Cardiac muscle cell (in vitro differentiated cells and primary cell): ENCODE measurements around the gene ENTPD6. TPM values are rescaled to one million over a fixed set of nuclear protein-coding genes. Genes with fewer than 3 reads are reported as not detected.

ENCODE experiments used
- DNase-seq, 2 donors: peaks; one replicate each; pipeline versions ENCODE4 v3.0.0 to v3.0.0-alpha.2; 2010 to 2017; ENCODE audit warnings: low read depth in 1 of 2, low spot score in 1 of 2
- H3K27ac ChIP-seq: fragments of 200-600 bp; sonication (generic); 2 replicates; pipeline ENCODE4 v1.5.1; 2016
- H3K27me3 ChIP-seq: fragments of 200-600 bp; sonication (generic); 2 replicates; pipeline ENCODE4 v1.6.0; 2016; ENCODE audit warnings: control low read depth
- H3K36me3 ChIP-seq: fragments of 200-600 bp; sonication (generic); 2 replicates; pipeline ENCODE4 v1.5.1; 2016; ENCODE audit warnings: control low read depth
- H3K4me1 ChIP-seq: fragments of 200-600 bp; sonication (generic); 2 replicates; pipeline ENCODE4 v1.8.1; 2017; ENCODE audit warnings: low read depth, mild to moderate bottlenecking, mixed run types
- H3K4me3 ChIP-seq: fragments of 200-600 bp; sonication (generic); 2 replicates; pipeline ENCODE4 v1.5.1; 2016; ENCODE audit warnings: mild to moderate bottlenecking
- H3K9me3 ChIP-seq: fragments of 200-600 bp; sonication (generic); 2 replicates; pipeline ENCODE4 v1.5.1; 2017; ENCODE audit warnings: low read depth, mild to moderate bottlenecking, control low read depth
- CTCF ChIP-seq: IDR thresholded peaks from 2 replicates; pipeline ENCODE4 v1.5.1; 2012; ENCODE audit warnings: low read depth, mild to moderate bottlenecking, low read length
- polyA plus RNA-seq: library from polyadenylated mRNA; unstranded; fragments of >200 nt; fragmentation: Nextera tagmentation; extraction: Ambion mirVana; gene quantifications from 2 replicates; pipeline ENCODE4 v1.2.1, GENCODE V29; 2016
- total RNA-seq: library from RNA; depleted of rRNA; stranded (reverse); fragments of >200 nt; gene quantifications from 2 replicates; pipeline ENCODE4 v1.2.3, GENCODE V29; 2016

Gene ENTPD6
- total and polyA plus RNA-seq, 2 experiments from 2014 or later, result 95.7 to 107 TPM

DNA sequence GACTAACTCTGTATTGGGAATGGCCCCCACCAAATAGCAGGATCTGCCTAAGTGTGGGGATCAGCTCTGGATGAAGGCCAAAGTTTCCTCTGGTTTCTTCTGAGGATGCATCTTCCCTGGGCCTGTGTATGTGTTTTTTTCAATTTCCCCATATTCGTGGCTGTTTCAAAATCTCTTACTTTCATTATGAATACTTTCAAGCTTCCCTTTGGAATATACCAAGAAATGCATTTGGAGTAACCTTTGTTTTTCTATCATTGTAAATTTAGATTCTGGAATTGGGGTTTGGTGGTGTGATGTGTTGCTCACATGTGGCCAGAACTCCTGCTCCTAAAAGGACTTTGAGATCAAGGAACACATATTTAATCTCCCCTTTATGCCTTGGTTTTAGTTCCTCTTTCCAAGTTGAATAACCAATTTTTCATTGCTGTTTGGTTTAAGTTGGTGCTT is 8.4 kb downstream of the ENTPD6 start:
- Histone ChIP-seq H3K27ac (no peak overlapping the region), H3K4me1 (no peaks in the 10 kb centered on the region), H3K9me3 (no peaks in the 10 kb centered on the region), H3K27me3 (no peaks in the 10 kb centered on the region), H3K36me3 (no peaks in the 10 kb centered on the region), H3K4me3 (no peak overlapping the region)
- no peak for TF ChIP-seq CTCF
- DNase-seq, result no peak

GRCh38 chr20:25204550-25205276 is 9.2 kb downstream of the ENTPD6 start:
- TF ChIP-seq CTCF, result no peak

GRCh38 chr20:25205277-25206062 is 10.0 kb downstream of the ENTPD6 start:
- TF ChIP-seq CTCF, result no peak
- no peaks in the 10 kb centered on the region for H3K4me1 ChIP-seq
- H3K36me3 ChIP-seq, result peaks cover 2% of the 10 kb centered on the region
- no peak overlapping the region for H3K4me3 ChIP-seq
- H3K27me3 ChIP-seq, result no peaks in the 10 kb centered on the region
- H3K9me3 ChIP-seq, result no peaks in the 10 kb centered on the region
- no peak for DNase-seq
- H3K27ac ChIP-seq, result no peak overlapping the region

More at GRCh38 chr20:25204550-25205276, 9.2 kb downstream of the ENTPD6 start:
- Histone ChIP-seq H3K4me1 (no peaks in the 10 kb centered on the region), H3K9me3 (no peaks in the 10 kb centered on the region), H3K27ac (no peak overlapping the region), H3K27me3 (no peaks in the 10 kb centered on the region), H3K36me3 (no peaks in the 10 kb centered on the region), H3K4me3 (no peak overlapping the region)
- DNase-seq, result no peak

GRCh38 chr20:25206063-25206403 is 10.5 kb downstream of the ENTPD6 start:
- no peaks in the 10 kb centered on the region for H3K4me1 ChIP-seq
- no peak for TF ChIP-seq CTCF
- H3K4me3 ChIP-seq, result no peak overlapping the region
- no peak overlapping the region for H3K27ac ChIP-seq
- H3K36me3 ChIP-seq, result peaks cover 2% of the 10 kb centered on the region
- no peaks in the 10 kb centered on the region for H3K27me3 ChIP-seq
- DNase-seq, result no peak
- H3K9me3 ChIP-seq, result no peaks in the 10 kb centered on the region

GRCh38 chr20:25206548-25206947 is 11.0 kb downstream of the ENTPD6 start:
- no peaks in the 10 kb centered on the region for H3K27me3 ChIP-seq
- no peak for TF ChIP-seq CTCF

More at GRCh38 chr20:25206548-25206947, 11.0 kb downstream of the ENTPD6 start:
- peaks cover 3% of the 10 kb centered on the region for H3K36me3 ChIP-seq
- no peak overlapping the region for H3K27ac ChIP-seq
- no peak for DNase-seq
- H3K4me3 ChIP-seq, result no peak overlapping the region
- H3K9me3 ChIP-seq, result no peaks in the 10 kb centered on the region
- H3K4me1 ChIP-seq, result no peaks in the 10 kb centered on the region
